GM19240 (cell line): ENCODE results near the gene MSX1.

Experiments
- DNase-seq: peaks from one replicate; pipeline ENCODE4 v3.0.0; 2011; ENCODE audit warnings: low spot score; ENCODE audit not compliant: insufficient read length

MSX1 gene

GRCh38 chr4:4899202-4899925, 39.9 kb downstream of the MSX1 start:
- DNase-seq, result no peak

- DNase-seq, result no peak
Observed at GRCh38 chr4:4901877-4902276, 42.4 kb downstream of the MSX1 start.

DNA sequence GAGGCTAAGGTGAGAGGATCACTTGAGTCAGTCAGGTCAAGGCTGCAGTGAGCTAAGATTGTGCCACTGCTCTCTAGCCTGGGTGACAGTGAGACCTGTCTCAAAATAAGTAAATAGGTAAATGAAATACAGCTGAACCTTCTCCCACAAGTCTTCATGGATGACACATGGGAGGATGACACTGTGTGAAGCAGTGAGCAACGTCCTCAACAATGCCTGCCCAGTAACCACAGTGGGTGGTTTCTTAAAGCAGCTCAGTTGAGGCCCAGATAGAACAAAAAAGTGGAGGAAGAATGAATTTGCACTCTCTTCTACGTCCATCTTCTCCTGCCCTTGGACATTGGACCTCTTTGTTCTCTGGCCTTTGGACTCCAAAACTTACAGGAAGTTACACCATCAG, 52.7 kb downstream of the MSX1 start:
- DNase-seq, result no peak

DNA sequence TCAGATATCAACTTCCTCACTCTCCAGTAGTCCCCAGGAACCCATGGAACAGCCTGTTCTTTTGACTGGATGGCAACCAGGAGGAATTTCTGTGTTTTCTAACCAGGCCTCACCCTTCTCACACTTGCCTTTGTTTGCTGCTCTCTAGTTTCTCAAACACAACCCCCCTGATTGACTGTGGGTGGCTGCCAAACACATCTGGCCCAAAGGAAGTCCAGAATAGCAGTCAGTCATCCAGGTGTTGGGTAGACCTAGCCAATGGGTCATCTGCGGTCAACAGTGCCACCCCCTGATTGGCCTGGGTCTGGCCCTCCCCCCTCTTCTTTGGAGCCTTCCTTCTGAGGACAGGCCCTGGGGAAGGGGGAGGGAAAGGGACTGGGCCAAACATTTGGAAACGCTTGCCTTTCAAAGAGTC, 53.7 kb downstream of the MSX1 start:
- DNase-seq, result no peak
